Fibroblast of skin of scalp (primary cell): ENCODE measurements around the gene ZNF605. TPM values are rescaled to one million over a fixed set of nuclear protein-coding genes. Genes with fewer than 3 reads are reported as not detected.
A peak's percentile ranks its signal among the peaks of the same experiment; 100 is the strongest.
"Not testable (repeated sequence)": the region's sequence is repeated elsewhere in the genome, so short reads cannot be mapped to it uniquely, and the experiment has no call there.

ENCODE experiments used
- DNase-seq: peaks from one replicate; pipeline ENCODE4 v3.0.0-alpha.2; 2013
- polyA plus RNA-seq, 2 experiments: library from polyadenylated mRNA; unstranded; fragments of 120-200 nt; gene quantifications; one replicate each; pipeline ENCODE4 v1.2.1, GENCODE V29; 2013; ENCODE audit not compliant: insufficient read length in 2 of 2

The ZNF605 gene
- 8.0 TPM for polyA plus RNA-seq (2013, experiment 1 of 2; ENCODE audit: insufficient read length)
- polyA plus RNA-seq (2013, experiment 2 of 2; ENCODE audit: insufficient read length), result 8.1 TPM

- DNase-seq, result peak; percentile 92
Observed at GRCh38 chr12:132956011-132956788, at the start of gene ZNF605. Gene ZNF605 (minus strand): TSS chr12:132956306. CDS start chr12:132945635, 10,671 bp downstream.

GRCh38 chr12:132998741-132999140 is 42.6 kb upstream of the ZNF605 start:
- no peak for DNase-seq

- no peak for DNase-seq
Observed at GRCh38 chr12:132986885-132987225, 30.7 kb upstream of the ZNF605 start.

DNA sequence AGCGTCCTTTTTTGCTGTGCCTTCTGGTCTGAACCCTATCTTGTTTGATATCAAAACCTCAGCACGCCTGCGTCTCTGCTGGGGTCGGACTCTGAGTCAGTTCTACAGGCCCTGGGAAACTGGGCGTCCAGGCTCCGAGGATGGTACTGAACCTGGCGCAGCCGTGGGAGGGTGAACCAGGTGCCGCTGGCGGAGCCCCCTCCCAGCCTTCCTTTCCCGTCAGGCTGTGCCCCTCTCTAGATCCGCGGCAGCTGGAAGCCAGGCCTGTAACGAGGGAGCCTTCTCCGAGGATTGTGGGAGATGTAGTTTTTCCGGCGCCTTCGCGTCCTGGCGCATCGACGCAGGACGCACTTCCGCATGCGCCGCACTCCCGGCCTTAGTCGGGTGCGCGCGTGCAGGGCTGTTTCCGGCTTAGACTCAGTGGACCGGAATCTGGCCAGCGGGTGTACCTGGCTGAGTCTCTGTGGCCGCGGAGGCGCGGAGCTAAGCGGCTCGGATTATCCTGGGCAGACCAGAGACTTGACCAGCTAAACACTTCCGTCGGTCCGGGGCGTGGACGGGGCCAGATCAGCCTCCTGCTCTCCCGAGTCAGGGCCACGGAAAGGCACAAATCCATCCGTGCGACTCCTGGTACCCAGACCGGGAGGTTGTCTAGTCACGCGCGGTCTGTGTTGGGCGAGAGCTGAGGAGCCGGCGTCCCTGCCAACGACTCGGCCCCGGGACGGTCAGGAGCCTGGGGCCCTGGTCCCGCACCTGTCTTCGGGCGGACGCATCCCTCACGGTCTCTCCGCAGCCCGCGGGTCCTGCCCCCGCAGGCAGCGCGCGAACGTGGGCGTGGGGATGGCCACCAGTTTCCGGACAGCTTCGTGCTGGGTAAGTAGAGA is 30.1 kb upstream of the ZNF605 start, which contains the start of gene ZNF26:
TSS of gene ZNF26 (plus strand) at position 367 of the 884 bp plus-strand sequence. CDS start at position 841, 474 bp downstream.
- DNase-seq, result peak; percentile 93

GRCh38 chr12:132976870-132977269 is 20.8 kb upstream of the ZNF605 start:
- DNase-seq, result not testable (repeated sequence)

GRCh38 chr12:132972374-132972773 is 16.3 kb upstream of the ZNF605 start:
- no peak for DNase-seq

DNA sequence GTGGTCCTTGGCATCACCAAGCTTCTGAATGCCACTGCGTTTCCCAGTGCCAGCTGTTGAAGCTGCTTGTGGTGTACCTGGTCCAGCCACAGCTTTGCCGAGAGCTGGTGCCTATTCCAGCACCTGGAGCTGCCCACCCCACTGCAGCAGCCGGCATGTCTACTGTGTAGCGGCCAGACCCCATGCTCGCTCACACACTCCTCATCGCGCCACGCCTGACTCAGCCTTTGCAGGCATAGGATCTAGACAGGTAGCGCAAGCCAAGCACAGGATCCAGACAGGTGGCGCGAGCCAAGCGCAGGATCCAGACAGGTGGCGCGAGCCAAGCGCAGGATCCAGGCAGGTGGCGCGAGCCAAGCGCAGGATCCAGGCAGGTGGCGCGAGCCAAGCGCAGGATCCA is 11.6 kb upstream of the ZNF605 start:
- no peak for DNase-seq

GRCh38 chr12:132966676-132967415 is 10.7 kb upstream of the ZNF605 start:
- DNase-seq, result no peak

DNA sequence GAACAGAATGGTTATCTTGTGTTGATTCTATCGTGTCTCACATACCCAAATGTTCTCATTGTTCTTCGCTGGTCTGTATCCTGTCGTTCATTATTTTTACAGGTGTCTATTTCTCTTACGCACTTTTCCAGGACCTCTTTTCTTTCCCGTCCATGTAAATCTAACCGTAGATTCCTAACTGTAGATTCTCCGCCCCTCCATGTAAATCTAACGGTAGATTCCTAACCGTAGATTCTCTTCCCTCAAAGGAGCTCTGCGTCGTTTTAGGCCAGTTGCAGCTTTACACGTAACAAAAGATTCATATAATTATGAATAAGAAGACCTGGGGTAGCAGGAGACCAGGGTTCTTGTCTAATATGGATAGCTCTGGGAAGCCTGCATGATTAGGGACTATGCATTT is 9.7 kb upstream of the ZNF605 start:
- DNase-seq, result no peak

GRCh38 chr12:132963947-132964346 is 7.8 kb upstream of the ZNF605 start:
- DNase-seq, result not testable (repeated sequence)

GRCh38 chr12:132961790-132962189 is 5.7 kb upstream of the ZNF605 start:
- DNase-seq, result not testable (repeated sequence)

DNA sequence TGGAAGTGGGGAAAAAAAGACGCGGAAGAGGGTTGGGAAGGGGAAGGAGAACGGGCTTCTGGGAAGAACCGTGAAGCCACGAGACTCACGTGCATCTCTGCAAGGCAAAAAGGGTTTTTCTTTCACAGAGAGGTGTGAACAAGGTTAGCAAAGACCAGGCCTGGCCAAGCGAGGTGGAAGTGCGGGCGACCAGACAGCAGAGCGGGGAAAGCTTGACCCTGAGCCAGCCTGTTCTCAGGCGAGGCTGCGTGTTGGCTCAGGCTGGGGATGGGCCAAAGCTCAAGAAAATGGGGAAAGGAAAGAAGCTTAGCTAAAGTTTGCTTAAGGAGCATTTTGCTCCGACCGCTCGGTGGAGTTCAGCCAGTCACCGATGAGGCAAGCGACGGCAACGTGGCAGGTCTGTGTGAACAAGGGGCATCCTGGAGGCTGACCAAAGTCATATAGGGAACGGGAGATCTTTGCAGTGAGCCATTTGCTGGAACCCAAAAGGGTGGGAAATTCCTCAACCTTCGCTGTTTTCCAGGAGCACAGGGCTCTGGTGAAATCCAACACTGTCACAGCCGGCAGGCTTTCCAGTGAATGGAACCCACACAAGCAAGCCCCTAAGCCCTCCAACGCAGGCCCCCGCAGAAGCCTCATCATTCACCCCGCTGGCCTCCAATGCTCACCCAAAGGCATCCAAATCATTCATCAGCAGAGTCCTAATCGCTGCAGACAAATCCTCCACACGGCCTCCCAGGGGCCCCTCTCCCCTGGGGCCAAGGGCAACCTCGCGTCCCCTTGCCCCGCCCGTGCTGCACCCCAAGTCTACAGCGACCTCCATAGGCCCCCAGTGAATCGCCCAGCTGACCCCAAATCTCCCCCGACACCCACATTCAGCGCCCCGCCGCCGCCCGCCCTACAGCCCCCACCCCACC is 754 bp downstream of the ZNF605 start:
- DNase-seq, result peak; percentile 74

DNA sequence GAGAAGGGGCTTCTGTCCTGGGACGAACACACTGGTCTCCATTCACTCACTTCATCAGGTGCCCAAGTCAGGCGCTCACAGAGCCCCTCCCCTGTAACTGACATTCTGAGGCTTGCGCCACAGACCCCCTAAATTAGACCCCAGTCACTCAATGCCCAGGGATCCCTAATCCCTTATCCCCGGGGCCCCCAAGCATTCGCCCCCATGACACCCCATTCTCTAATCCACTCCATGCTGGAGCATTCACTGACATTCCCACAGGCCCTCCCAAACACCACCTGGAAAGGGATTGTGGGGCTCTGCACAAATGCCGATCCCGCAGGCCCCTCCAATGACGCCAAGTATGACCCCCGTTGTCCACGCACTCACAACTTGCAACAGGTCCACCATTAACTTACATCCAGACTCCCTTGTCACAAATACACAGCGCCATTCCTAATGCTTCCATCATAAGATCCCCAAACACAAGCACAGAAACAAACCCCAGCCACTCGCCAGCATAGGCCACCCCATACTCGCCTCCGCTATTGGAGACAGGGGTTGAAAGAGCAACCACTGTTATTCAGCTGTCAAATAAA is 1.5 kb downstream of the ZNF605 start:
- DNase-seq, result no peak

DNA sequence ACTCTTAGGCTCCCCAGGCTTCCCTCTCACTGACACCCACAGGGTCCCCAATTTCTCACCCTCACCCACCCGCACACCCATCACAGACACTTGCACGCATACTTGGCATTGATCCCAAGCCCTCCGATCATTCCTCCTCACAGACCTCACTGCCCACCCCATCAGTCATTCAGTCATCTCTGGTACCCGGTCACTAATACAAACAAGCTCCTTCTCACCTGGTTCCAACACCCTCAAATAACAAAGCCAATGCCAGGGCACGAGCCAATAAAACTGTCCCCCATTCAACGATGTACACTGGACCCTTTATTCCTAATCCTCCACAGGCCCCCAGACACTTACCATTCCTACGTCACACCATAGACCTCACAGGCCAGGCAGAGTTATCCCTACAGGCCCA is 2.3 kb downstream of the ZNF605 start:
- DNase-seq, result no peak

- DNase-seq, result no peak
Observed at GRCh38 chr12:132953163-132953425, 3.0 kb downstream of the ZNF605 start.

GRCh38 chr12:132952371-132953162 is 3.5 kb downstream of the ZNF605 start:
- no peak for DNase-seq

- DNase-seq, result no peak
Observed at GRCh38 chr12:132951649-132952048, 4.5 kb downstream of the ZNF605 start.

- DNase-seq, result no peak
Observed at GRCh38 chr12:132950844-132951535, 5.1 kb downstream of the ZNF605 start.

GRCh38 chr12:132949936-132950837 is 5.9 kb downstream of the ZNF605 start:
- no peak for DNase-seq
